Measurements from ENCODE around the gene LRRC4C. TPM values are rescaled to one million over a fixed set of nuclear protein-coding genes. Genes with fewer than 3 reads are reported as not detected.

Gene LRRC4C
- total RNA-seq, 6 experiments from 2014 or later: not detected

DNA sequence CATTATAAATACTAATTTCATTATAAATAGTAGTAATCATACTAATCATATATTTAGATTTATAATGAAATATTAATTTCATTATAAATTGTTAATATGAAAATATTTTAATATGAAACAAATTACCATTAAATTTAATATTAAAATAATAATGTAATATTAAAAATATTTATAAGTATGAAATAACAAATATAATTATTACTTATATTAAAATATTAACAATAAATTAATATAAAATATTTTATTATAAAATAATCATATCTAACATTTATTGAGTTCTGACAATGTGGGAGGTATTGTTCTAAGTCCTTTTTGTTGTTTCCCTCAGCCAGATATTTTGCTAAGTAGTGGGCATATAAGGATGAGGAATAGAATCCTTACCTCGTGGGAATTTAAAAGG is 1341.4 kb downstream of the LRRC4C start:
- Mint-ChIP-seq H3K4me1 (ENCODE audit: low read depth) (no peaks in the 10 kb centered on the region), H3K9me3 (peaks cover 21% of the 10 kb centered on the region), H3K27ac (no peak overlapping the region), H3K27me3 (ENCODE audit: insufficient read depth) (no peaks in the 10 kb centered on the region), H3K4me3 (no peak overlapping the region), H3K36me3 (ENCODE audit: low read depth) (no peaks in the 10 kb centered on the region)
- TF ChIP-seq, protein P1, sequence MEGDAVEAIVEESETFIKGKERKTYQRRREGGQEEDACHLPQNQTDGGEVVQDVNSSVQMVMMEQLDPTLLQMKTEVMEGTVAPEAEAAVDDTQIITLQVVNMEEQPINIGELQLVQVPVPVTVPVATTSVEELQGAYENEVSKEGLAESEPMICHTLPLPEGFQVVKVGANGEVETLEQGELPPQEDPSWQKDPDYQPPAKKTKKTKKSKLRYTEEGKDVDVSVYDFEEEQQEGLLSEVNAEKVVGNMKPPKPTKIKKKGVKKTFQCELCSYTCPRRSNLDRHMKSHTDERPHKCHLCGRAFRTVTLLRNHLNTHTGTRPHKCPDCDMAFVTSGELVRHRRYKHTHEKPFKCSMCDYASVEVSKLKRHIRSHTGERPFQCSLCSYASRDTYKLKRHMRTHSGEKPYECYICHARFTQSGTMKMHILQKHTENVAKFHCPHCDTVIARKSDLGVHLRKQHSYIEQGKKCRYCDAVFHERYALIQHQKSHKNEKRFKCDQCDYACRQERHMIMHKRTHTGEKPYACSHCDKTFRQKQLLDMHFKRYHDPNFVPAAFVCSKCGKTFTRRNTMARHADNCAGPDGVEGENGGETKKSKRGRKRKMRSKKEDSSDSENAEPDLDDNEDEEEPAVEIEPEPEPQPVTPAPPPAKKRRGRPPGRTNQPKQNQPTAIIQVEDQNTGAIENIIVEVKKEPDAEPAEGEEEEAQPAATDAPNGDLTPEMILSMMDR (IDR thresholded peaks at IDR 0.05): no peak
- DNase-seq: no peak

DNA sequence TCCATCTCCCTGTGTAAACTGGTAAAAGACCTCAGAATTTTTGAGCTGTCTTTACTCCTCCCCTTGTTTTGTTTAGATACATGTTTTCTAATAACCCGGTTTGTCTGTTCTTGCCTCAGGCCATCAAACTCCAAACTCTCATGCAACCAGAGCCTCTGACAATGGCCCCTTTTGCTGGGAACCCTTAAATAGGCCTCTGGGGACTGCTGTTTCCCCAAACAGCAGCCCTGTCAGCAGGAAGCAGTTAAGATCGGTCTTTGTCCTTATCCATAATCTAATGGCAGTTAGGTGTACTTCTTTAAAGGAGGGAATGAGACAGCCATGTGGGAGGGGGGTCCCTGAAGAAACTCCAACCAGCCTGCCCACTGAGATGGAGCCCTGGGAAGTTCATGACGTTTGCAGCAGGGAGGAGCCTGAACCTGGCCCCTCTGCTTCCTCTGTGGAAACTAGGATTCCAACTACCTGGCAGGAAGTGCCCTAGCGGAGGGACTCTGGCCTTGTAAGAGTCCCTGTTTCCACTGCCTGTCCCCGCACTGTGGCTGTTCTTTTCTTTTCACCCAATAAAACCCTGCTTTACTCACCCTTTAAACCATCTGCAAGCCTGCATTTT is 1354.4 kb downstream of the LRRC4C start:
- no peak for DNase-seq
- no peaks in the 10 kb centered on the region for H3K36me3 Mint-ChIP-seq (ENCODE audit: low read depth)
- H3K27me3 Mint-ChIP-seq (ENCODE audit: insufficient read depth): no peaks in the 10 kb centered on the region
- TF ChIP-seq, protein P1 (IDR thresholded peaks at IDR 0.05): no peak
- no peak overlapping the region for H3K27ac Mint-ChIP-seq
- H3K4me3 Mint-ChIP-seq: no peak overlapping the region
- no peaks in the 10 kb centered on the region for H3K4me1 Mint-ChIP-seq (ENCODE audit: low read depth)
- H3K9me3 Mint-ChIP-seq: peaks cover 42% of the 10 kb centered on the region

DNA sequence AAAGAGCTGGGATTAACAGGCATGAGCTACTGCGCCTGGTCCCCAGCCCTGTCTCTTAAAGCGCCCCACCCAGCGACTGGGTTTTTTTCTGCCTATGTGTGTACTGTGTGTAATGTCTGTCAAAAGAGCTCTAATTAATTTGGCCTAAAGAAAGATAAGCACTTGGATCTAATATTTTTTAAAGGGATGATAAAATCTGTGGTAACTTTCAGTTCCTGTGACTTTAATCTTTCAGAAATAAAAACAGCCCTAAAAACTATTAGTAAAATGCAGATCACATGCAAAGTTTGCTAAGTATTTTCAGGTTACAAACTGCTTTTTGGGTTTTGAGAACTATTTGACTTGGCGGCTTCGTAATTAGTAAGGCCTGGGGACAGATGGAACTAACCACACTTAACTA is 1358.7 kb downstream of the LRRC4C start:
- no peaks in the 10 kb centered on the region for H3K27me3 Mint-ChIP-seq (ENCODE audit: insufficient read depth)
- DNase-seq: no peak
- no peaks in the 10 kb centered on the region for H3K36me3 Mint-ChIP-seq (ENCODE audit: low read depth)
- no peak overlapping the region for H3K27ac Mint-ChIP-seq
- H3K4me3 Mint-ChIP-seq: no peak overlapping the region
- TF ChIP-seq, protein P1 (IDR thresholded peaks at IDR 0.05): no peak
- peaks cover 38% of the 10 kb centered on the region for H3K9me3 Mint-ChIP-seq
- no peaks in the 10 kb centered on the region for H3K4me1 Mint-ChIP-seq (ENCODE audit: low read depth)

DNA sequence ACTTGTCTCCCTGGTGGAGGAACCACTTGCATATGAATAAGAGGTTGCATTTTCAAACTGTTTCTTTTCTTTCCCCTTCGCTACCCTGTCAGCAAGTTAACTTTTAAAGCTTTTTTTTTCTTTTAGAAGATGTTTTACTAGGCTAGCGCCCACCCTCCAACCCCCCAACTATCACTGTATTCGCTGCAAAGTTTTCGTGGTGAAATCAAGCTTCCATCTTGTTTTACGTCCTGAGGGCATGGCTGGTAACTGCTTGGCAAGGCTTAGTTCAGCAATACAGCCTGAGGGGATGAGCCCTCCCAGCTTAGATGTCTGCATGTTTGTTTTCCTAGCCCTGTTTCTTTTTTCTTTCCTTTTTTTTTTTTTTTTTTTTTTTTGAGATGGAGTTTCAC is 1359.3 kb downstream of the LRRC4C start:
- peaks cover 37% of the 10 kb centered on the region for H3K9me3 Mint-ChIP-seq
- H3K4me1 Mint-ChIP-seq (ENCODE audit: low read depth): no peaks in the 10 kb centered on the region
- no peak for DNase-seq
- TF ChIP-seq, protein P1 (IDR thresholded peaks at IDR 0.05): no peak
- H3K4me3 Mint-ChIP-seq: no peak overlapping the region
- H3K27me3 Mint-ChIP-seq (ENCODE audit: insufficient read depth): no peaks in the 10 kb centered on the region
- H3K36me3 Mint-ChIP-seq (ENCODE audit: low read depth): no peaks in the 10 kb centered on the region
- H3K27ac Mint-ChIP-seq: no peak overlapping the region

DNA sequence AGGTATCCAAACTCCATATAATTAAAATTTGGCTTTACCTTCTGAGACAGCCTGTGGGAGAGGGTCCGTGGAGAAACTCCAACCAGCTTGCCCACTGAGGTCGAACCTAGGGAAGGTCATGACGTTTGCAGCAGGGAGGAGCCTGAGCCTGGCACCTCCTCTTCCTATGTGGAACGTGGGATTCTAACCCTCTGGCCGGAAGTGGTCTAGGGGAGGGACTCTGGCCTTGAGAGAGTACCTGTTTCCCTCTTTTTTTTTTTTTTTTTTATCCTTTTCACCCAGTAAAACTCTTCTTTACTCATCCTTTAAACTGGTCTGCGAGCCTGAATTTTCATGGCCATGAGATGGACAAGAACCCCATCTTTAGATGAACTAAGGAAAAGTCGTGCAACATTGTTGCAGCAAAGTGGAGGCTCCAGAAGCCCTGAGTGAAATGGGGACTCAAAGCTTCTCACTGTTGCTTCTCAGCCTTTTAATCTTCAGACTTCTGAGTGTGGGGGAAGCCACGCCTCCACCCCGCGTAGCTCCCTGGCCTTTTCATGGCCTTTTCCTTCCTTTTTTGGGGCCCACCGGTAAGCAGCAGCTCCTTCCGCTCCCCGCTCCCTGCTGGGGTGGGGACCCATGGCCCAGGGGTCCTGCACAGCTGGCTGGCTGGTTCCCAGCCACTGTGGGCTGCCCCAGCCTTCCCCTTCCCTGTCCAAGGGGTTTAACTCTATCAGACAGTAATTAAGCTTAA is 1359.9 kb downstream of the LRRC4C start:
- Mint-ChIP-seq H3K4me3 (no peak overlapping the region), H3K27ac (no peak overlapping the region), H3K27me3 (ENCODE audit: insufficient read depth) (no peaks in the 10 kb centered on the region), H3K36me3 (ENCODE audit: low read depth) (no peaks in the 10 kb centered on the region), H3K9me3 (peaks cover 32% of the 10 kb centered on the region), H3K4me1 (ENCODE audit: low read depth) (no peaks in the 10 kb centered on the region)
- no peak for DNase-seq
- TF ChIP-seq, protein P1 (IDR thresholded peaks at IDR 0.05): no peak
